Bone marrow (tissue), 2 donors: ENCODE measurements around the gene NHEJ1.

Experiments used
- DNase-seq, 2 donors: peaks; one replicate each; lab custom pipeline; 2025; lab: John Stamatoyannopoulos, UW

The NHEJ1 gene

DNA sequence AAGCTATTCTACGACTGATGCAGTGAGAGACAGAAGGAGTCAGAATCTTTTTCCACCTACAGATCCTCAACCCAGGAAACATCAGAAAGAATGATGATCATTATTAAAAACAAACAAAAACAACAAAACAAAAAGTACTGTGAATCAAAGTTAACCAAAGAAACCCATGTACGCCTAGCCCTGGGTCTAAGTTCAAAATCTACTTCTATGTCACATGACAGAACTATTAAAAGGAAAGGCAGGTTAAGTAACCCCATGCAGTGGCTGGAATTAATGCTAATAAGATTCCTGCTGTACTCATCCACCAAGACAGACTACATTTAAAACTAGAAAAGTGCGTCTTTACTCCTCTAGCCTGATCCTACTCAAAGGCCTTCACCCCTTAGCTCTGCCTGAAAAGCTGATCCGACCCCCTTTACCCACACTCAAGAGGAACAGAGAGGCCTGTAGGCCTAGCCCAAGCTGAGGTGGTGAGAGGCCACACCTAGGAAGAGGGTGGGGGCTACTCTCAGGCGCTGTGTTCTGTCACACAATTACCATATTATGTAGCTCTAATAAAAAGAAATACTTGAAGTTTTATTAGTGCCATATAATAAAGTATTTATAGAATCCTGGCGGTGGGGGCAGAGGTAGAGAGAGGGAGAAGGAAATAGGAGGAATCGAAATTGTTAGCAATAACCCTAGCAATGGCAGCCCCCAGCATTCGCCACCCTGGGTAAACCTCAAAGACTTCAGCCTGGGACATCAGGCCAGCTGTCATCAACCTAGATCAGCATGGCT, 37.1 kb downstream of the NHEJ1 start:
- no peak for DNase-seq

GRCh38 chr2:219122202-219122980, 38.2 kb downstream of the NHEJ1 start:
- no peak for DNase-seq

- no peak for DNase-seq
Observed at GRCh38 chr2:219120082-219120481, 40.5 kb downstream of the NHEJ1 start.

DNA sequence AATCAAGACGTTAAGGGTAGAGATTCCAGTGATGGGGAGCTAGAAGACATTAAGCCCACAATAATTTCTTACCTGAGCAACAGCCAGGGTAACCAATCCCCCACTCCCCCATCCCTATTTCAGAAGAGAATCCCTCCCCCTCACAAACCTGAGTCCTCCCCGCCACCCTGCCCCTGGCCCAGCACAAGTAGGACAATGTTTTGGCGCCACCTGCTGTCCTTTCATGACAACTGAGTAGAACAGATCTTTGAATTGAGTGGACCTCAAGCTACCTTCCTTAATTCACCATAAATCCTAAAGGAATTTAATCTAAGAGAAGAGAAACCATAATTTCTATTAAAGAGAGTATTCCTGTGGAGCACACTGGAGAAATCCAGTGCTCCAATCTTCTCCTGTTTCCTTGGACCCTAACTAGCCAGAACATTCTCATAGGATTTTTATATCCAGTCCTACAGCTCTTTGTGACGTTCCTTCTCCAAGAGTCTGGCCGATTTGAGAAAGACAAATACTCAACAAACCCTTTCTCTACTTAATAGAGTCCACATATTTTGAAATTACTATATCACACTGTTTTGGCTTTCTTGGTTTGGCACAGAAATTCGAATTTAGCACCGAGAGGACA, 41.1 kb downstream of the NHEJ1 start:
- peak; percentile 8 to 21 for DNase-seq

GRCh38 chr2:219118504-219118903, 42.1 kb downstream of the NHEJ1 start:
- no peak for DNase-seq

DNA sequence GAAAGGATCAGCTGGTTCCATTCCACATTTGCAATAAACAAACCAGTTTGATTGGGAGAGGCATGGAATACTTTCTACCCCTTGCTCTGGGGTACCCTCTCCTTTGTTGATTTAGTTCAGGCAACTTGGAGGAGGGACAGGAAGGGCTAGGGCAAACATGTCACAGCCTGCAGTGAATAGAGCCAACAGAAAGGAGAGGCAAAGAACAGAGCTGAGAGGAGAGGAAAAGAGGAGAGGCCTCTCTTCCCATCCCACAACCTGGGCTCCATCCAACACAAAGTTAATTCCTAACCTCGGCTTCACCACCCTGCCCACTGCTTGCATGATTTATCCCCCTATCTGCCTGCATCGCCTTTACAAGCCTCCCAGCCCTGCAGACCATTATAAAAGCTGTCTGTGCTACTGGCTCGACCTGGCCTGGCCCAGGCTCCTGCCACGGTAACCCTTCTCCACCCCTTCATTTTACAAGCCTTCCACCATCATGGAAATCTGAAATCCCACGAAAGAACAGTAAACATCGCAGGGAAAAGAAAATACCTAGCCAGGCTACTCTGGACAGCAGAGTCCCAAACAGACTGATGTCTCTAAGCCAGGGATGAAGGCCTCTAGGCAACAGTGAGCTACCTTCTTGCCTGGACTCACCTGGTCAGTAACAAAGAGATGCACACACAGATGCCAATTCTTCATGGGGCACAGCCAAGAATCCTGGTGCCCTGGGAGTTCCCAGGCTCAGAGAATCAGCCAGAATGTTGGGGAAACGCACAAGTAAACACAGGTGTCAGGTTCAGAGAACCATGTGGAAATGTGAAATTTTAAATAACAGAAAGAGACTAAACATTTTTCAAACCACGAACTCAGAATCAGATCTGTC, 43.6 kb downstream of the NHEJ1 start:
- DNase-seq, result no peak

DNA sequence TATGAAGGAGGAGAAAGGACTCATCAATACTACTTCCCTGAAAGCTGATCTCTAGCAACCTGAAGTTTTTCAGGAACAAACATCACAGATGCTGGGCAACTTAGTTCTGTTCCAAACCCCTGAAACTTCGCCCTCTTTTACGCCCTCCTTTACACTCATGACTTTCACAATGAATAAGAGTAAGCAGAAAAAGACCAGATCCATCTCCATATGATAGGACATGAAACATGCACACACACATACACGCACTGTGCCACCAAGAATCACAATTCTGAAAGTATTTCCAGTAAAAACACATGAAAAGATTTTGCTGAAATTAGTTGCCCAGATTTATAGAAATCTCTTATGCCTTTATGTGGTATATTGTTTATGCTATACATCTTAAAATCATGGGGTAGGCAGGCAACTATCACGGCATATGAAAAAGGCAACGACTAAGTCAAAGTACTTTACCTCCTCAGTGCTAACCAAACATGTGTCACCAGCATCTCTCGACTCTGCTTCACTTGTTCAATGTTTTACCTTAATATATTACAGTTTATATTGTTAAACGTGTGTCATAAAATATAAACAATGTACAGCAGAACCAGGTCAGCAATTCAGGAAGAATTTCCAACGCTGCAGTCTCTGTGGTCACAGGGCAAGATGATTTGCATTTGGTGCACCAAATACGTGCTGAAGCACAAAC, 47.8 kb downstream of the NHEJ1 start:
- DNase-seq, result no peak

- no peak for DNase-seq
Observed at GRCh38 chr2:219112062-219112406, 48.6 kb downstream of the NHEJ1 start.

- DNase-seq, result no peak
Observed at GRCh38 chr2:219111375-219112061, 49.1 kb downstream of the NHEJ1 start.

DNA sequence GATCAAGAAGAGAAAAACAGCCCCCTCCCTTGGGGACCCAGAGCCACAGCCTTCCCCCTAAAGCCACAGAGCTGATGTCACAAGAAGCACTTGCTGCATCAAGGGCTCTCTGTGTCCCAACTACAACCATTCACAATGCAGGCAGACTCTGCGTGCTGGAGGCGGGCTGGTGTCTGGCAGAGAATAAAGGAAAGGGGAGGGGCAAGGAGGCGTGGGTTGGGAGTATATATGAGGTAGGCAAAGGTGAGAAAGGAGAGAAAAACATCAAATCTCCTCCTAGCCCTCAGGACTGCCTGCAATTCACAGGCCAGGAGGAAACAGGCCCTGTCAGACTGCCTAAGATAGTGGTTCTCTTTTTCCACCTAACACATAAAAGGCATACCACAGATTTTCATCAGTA, 51.1 kb downstream of the NHEJ1 start:
- DNase-seq, result no peak

DNA sequence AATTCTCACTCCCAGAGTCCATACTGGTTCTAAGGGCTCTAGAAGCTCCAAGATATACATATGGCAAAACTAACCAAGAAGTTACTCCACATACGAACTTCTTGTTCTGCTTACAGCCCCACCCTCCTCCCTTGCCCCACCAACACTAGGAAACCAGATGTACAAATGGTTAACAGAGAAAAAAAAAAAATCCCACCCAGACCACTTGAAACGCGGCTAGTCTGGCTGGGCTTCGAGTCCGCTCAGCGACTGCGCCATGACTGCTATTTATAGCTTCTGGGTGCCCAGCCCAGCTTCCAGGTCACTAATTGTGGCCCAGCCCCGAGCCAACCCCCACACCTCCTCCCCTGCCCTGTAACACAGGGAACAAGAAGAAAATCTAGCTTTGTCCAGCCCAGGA, 52.9 kb downstream of the NHEJ1 start:
- DNase-seq, result no peak

DNA sequence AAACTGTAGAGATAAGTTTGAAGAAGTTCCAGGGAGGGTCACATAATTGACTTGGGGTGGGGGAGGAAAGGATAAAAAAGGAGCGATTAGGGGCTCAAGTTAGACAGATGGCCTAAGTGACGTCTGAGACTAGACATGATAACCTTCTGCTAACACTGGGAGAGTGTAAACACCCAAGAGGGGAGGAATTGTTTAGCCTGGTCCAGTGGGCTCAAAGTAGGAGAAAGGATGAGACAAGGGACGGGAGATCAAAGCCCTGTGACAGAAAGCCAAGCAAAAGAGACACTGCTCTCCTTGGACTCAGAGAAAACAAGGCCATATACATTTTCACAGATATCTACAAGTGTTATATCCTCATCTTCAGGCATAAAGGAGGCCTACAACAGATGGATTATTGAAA, 54.4 kb downstream of the NHEJ1 start:
- no peak for DNase-seq

DNA sequence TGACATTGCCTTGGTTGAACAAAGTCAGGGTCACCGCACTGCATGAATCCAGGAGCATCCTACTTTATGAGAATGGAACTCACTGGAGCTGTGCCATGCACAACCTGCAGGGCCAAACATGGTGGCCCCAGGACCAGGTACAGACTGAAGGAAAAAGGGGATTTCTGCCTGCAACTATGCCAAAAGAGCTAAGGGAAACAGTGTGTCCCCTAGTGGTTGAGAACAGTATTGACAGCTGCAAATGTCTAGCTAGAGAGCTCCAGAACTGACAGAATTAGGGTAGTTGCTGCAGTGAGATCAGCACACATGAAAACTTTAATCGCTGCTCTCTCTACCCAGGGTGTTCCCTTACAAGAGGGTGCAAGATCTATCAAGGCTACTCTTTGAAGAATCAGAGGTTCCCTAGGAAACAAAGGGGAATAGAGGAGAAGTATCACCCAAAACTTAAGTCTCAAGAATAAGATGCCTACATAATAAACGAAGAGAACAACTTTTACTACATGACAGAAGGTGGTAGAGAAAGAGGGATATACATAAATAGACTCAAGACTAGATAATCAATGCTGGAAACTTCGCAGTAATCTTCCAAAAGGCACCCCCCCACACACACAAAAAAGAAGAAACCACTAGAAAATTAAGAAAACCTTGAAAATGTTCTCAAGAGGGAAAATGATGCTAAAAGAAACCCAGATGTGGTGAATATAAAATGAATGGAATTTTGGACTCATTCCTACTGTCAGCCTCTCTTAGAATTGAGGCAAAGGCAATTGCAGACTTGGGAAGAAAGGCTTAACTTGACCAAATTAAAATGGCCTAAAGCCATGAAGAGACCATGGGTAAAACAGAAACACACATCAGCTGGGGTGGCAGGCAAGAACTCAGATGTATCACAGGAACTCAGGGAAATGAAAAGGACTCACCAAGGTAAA, 56.2 kb downstream of the NHEJ1 start:
- DNase-seq, result no peak

DNA sequence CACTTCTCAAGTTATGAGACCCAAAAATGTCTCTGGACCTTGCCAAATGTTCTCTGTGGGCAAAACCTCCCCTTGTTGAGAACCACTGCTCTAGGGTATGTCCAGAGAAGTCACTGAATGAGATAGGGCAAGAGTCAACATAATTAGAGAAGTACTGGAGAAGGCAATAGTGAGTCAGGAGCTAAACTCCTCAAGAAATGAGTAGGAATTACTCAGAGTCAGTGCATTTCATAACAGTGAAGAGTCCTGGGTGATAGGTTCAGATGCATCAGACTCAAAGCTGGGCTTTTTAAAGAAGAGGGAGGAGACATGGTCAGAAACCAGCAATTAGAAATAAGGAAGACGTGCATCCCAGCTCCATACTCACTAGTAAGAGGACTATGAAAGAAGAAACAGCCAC, 61.3 kb downstream of the NHEJ1 start:
- no peak for DNase-seq

DNA sequence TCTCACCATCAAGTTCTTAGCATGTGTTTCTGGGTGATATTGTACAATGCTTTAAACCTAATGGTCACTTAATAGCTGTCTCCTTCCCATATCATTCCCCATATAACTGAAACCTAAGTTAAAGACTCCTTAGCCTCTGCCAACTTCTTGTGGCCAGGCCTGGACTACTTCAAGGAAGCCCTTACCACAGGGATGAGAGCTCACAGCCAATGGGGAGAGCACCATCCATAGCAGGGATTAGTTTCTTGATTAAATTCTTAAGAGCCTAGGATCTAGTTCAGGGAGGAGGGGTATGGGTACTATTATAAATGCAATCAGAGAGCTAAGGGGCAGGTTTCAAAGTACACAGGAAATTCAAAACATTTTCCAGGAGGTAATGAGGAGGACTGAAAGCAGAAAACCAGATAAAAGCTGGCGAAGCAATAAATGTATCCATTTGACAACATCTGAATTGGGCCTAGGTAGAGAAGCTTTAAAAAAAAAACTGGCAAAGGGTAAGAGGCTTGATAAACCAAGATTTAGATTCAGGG, 65.1 kb downstream of the NHEJ1 start:
- DNase-seq, result no peak

GRCh38 chr2:219094171-219094570, 66.4 kb downstream of the NHEJ1 start:
- no peak for DNase-seq

DNA sequence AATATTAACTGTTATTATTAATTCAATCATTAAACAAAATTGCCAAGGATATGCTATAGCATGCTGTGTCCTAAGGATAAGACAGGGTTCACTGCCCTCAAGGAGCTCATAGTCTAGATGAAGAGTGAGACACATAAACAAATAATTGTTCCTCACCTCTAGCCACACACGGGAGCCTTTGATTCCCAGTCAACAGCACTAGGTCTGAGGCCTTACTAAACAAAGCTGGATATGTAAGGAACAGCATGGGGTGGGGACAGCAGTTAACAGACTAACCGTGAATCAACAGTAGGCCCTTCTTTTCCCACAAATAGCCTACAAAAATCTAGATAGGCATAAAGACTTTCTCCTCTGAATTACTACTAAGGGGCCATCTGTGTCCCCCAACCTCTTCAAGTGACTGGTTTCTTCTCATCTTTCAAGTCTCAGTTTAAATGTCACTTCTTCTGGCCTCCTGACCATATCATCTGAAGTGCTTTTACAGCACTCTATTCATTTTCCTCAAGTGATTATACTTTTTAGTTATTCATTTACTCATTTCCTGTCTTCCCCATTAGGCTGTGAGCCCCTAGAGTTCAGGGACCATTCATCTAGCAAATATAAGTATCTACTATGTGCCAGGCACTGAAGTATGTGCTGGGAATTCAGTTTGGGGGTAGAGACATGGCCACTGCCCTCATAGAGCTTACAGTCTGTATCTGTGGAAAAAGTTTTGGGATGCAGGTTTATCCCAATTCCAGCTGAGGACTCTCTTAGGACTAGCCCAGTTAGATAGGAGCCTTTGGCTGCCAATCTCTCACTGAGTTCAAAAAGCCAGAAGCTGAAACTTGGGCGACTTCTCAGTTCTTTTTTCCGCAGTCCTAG, 69.9 kb downstream of the NHEJ1 start:
- no peak for DNase-seq

GRCh38 chr2:219089330-219089729, 71.3 kb downstream of the NHEJ1 start:
- no peak for DNase-seq

GRCh38 chr2:219087848-219088247, 72.8 kb downstream of the NHEJ1 start:
- DNase-seq, result no peak
